IMR-90 (cell line): ENCODE data around the gene RPTOR. TPM values are rescaled to one million over a fixed set of nuclear protein-coding genes. Genes with fewer than 3 reads are reported as not detected.

Source experiments
- ATAC-seq: fragments of 200-7000 bp; cut with Tn5 transposase; 2 replicates; pipeline ENCODE4 v1.9.1; 2020; ENCODE audit warnings: low read depth, mild to moderate bottlenecking, moderate library complexity
- BruUV-seq: library from RNA; stranded (reverse); fragments of 400-500 nt; replicated peaks from 2 replicates; lab custom pipeline; 2021; lab: Mats Ljungman, UMichigan
- CTCF ChIA-PET: fragments of 300-600 bp; formaldehyde crosslinking; extraction: SDS; loops from one replicate; lab custom pipeline; 2021; ENCODE audit warnings: antibody characterized with exemption; lab: Yijun Ruan, JAX
- POLR2A ChIA-PET: fragments of 300-600 bp; sonication (Branson Sonifier 250); formaldehyde crosslinking; loops from one replicate; lab custom pipeline; 2022; ENCODE audit warnings: antibody characterized with exemption; ENCODE audit not compliant: unreplicated experiment; lab: Charles Lee
- DNase-seq: peaks from one replicate; pipeline ENCODE4 v3.0.0; 2013
- H2AFZ ChIP-seq: replicated peaks from 2 replicates; pipeline ENCODE3; 2013; ENCODE audit warnings: low read length, mild to moderate bottlenecking; ENCODE audit not compliant: poor library complexity
- H2AK5ac ChIP-seq: 2 replicates; pipeline ENCODE4 v1.6.1; 2013; ENCODE audit warnings: low read depth, low read length, inconsistent platforms
- H2AK9ac ChIP-seq: replicated peaks from 2 replicates; pipeline ENCODE3; 2013; ENCODE audit warnings: mild to moderate bottlenecking, low read depth, low read length, moderate library complexity; ENCODE audit not compliant: poor library complexity
- H2BK120ac ChIP-seq: 2 replicates; pipeline ENCODE4 v1.6.1; 2013; ENCODE audit warnings: low read depth, low read length, inconsistent platforms
- H2BK15ac ChIP-seq: 3 replicates; pipeline ENCODE4 v1.6.1; 2013; ENCODE audit warnings: low read depth, low read length, inconsistent platforms
- H2BK20ac ChIP-seq: 2 replicates; pipeline ENCODE4 v1.6.1; 2013; ENCODE audit warnings: low read depth, mild to moderate bottlenecking, inconsistent platforms, low read length, moderate library complexity
- H2BK5ac ChIP-seq: 2 replicates; pipeline ENCODE4 v1.6.1; 2013; ENCODE audit warnings: mild to moderate bottlenecking, low read depth, low read length, inconsistent platforms; ENCODE audit not compliant: poor library complexity, severe bottlenecking
- H3K14ac ChIP-seq: replicated peaks from 2 replicates; pipeline ENCODE4 v1.6.1; 2013; ENCODE audit warnings: low read depth, low read length, inconsistent platforms
- H3K18ac ChIP-seq: 2 replicates; pipeline ENCODE4 v1.6.1; 2013; ENCODE audit warnings: low read depth, low read length, control low read depth
- H3K23ac ChIP-seq: 2 replicates; pipeline ENCODE4 v1.6.1; 2013; ENCODE audit warnings: low read depth, low read length, inconsistent platforms
- H3K27ac ChIP-seq: 2 replicates; pipeline ENCODE4 v1.5.1; 2013; ENCODE audit warnings: mild to moderate bottlenecking, control low read depth, low read length; ENCODE audit not compliant: insufficient read depth
- H3K27me3 ChIP-seq: 2 replicates; pipeline ENCODE4 v1.6.1; 2013; ENCODE audit warnings: low read length; ENCODE audit not compliant: control insufficient read depth, insufficient read depth
- H3K36me3 ChIP-seq: 2 replicates; pipeline ENCODE4 v1.6.1; 2013; ENCODE audit warnings: low read length, mixed read lengths; ENCODE audit not compliant: control insufficient read depth, insufficient read depth
- H3K4ac ChIP-seq: 2 replicates; pipeline ENCODE4 v1.6.1; 2013; ENCODE audit warnings: low read depth, low read length, inconsistent platforms
- H3K4me1 ChIP-seq: 2 replicates; pipeline ENCODE4 v1.6.1; 2013; ENCODE audit warnings: low read length, mixed read lengths; ENCODE audit not compliant: control insufficient read depth, insufficient read depth
- H3K4me2 ChIP-seq: 2 replicates; pipeline ENCODE4 v1.6.1; 2013; ENCODE audit warnings: low read depth, mild to moderate bottlenecking, control low read depth, low read length, moderate library complexity
- H3K4me3 ChIP-seq: 2 replicates; pipeline ENCODE4 v1.5.1; 2013; ENCODE audit warnings: low read depth, mild to moderate bottlenecking, control low read depth, low read length, moderate library complexity; ENCODE audit not compliant: insufficient read depth
- H3K56ac ChIP-seq: 2 replicates; pipeline ENCODE4 v1.6.1; 2013; ENCODE audit warnings: low read length, inconsistent platforms; ENCODE audit not compliant: insufficient read depth; ENCODE audit errors: extremely low read depth
- H3K79me1 ChIP-seq, 2 experiments: 2 replicates each; pipeline ENCODE4 v1.6.1; 2013; ENCODE audit warnings: low read length in 2 of 2, inconsistent platforms in 1 of 2, low read depth in 1 of 2
- H3K9ac ChIP-seq: 2 replicates; pipeline ENCODE4 v1.6.1; 2013; ENCODE audit warnings: low read depth, low read length, control low read depth
- H3K9me1 ChIP-seq: 2 replicates; pipeline ENCODE4 v1.6.1; 2013; ENCODE audit warnings: low read length, inconsistent platforms; ENCODE audit not compliant: insufficient read depth
- H3K9me3 ChIP-seq: 2 replicates; pipeline ENCODE4 v1.6.1; 2013; ENCODE audit warnings: low read length; ENCODE audit not compliant: control insufficient read depth, insufficient read depth
- H4K20me1 ChIP-seq: 2 replicates; pipeline ENCODE4 v1.6.1; 2013; ENCODE audit warnings: low read length, inconsistent platforms; ENCODE audit not compliant: insufficient read depth
- H4K5ac ChIP-seq: 2 replicates; pipeline ENCODE4 v1.6.1; 2013; ENCODE audit warnings: mild to moderate bottlenecking, low read depth, low read length, control low read depth
- H4K8ac ChIP-seq, 2 experiments: 2 replicates each; pipeline ENCODE4 v1.6.1; 2013; ENCODE audit warnings: low read depth in 2 of 2, low read length in 2 of 2, control low read depth in 1 of 2, inconsistent platforms in 1 of 2
- H4K91ac ChIP-seq: 2 replicates; pipeline ENCODE4 v1.6.1; 2013; ENCODE audit warnings: low read depth, low read length, inconsistent platforms; ENCODE audit not compliant: insufficient read depth
- BHLHE40 ChIP-seq: fragments of 150-350 bp; IDR thresholded peaks from 2 replicates; pipeline ENCODE4 v1.6.1; 2016; ENCODE audit warnings: mild to moderate bottlenecking, low read depth, low read length
- CEBPB ChIP-seq: IDR thresholded peaks from 2 replicates; pipeline ENCODE4 v1.6.1; 2012; ENCODE audit warnings: low read depth, low read length, improper control_type of control experiment
- CHD1 ChIP-seq: IDR thresholded peaks from 2 replicates; pipeline ENCODE4 v1.6.1; 2012; ENCODE audit warnings: low read depth, low read length, improper control_type of control experiment
- FOS ChIP-seq: fragments of 150-350 bp; IDR thresholded peaks from 2 replicates; pipeline ENCODE4 v1.6.1; 2016; ENCODE audit warnings: low read depth, low read length
- MAFK ChIP-seq: IDR thresholded peaks from 2 replicates; pipeline ENCODE4 v1.6.1; 2012; ENCODE audit warnings: low read depth, low read length, improper control_type of control experiment
- MAZ ChIP-seq: IDR thresholded peaks from 2 replicates; pipeline ENCODE4 v1.6.1; 2012; ENCODE audit warnings: low read depth, mild to moderate bottlenecking, low read length, improper control_type of control experiment, moderate library complexity, borderline replicate concordance
- MXI1 ChIP-seq: IDR thresholded peaks from 2 replicates; pipeline ENCODE4 v1.6.1; 2012; ENCODE audit warnings: low read depth, mild to moderate bottlenecking, low read length, moderate library complexity, borderline replicate concordance
- NFE2L2 ChIP-seq: fragments of 150-350 bp; IDR thresholded peaks from 2 replicates; pipeline ENCODE4 v1.6.1; 2016; ENCODE audit warnings: low read depth, mild to moderate bottlenecking, low read length
- POLR2A ChIP-seq: IDR thresholded peaks from 2 replicates; pipeline ENCODE4 v1.6.1; 2012; ENCODE audit warnings: mild to moderate bottlenecking, low read depth, low read length
- RAD21 ChIP-seq: IDR thresholded peaks from 2 replicates; pipeline ENCODE4 v1.6.1; 2012; ENCODE audit warnings: low read length, improper control_type of control experiment
- RFX5 ChIP-seq: IDR thresholded peaks from 2 replicates; pipeline ENCODE4 v1.8.0; 2012; ENCODE audit warnings: low read depth, mild to moderate bottlenecking, low read length, moderate library complexity
- SMC3 ChIP-seq: fragments of 150-350 bp; IDR thresholded peaks from 2 replicates; pipeline ENCODE4 v1.6.1; 2016; ENCODE audit warnings: low read depth, mild to moderate bottlenecking, antibody characterized with exemption, low read length, moderate library complexity
- USF2 ChIP-seq: fragments of 150-350 bp; IDR thresholded peaks from 2 replicates; pipeline ENCODE4 v1.6.1; 2017; ENCODE audit warnings: mild to moderate bottlenecking, antibody characterized with exemption, low read length, low read depth
- WGBS, 2 experiments: methylation state at CpG; one replicate each; pipeline versions ENCODE4 v1.1.5 to v1.1.7; 2013; ENCODE audit warnings: missing lambda C conversion rate in 2 of 2; ENCODE audit not compliant: insufficient read length in 1 of 2; ENCODE audit errors: extremely low coverage in 2 of 2; 5-methylcytosine and 5-hydroxymethylcytosine counted together
- dilution Hi-C: fragments of 300-500 bp; cut with HindIII; formaldehyde crosslinking; loops from one replicate; pipeline ENCODE4 v1.14.3; 2018; ENCODE audit warnings: low sequenced_read_pairs; ENCODE audit not compliant: unreplicated experiment
- in situ Hi-C: fragments of 300-500 bp; cut with MboI; formaldehyde crosslinking; loops from 3 replicates; pipeline ENCODE4 v1.14.3; 2019; ENCODE audit warnings: low sequenced_read_pairs, inconsistent platforms, mixed read lengths
- intact Hi-C: fragments of 100-400 bp; cut with micrococcal nuclease; formaldehyde crosslinking; loops from 2 replicates; pipeline ENCODE4 v1.10.0; 2022
- polyA plus RNA-seq, 3 experiments: library from polyadenylated mRNA; depleted of rRNA; stranded (reverse); fragments of >200 nt; gene quantifications; 2 replicates each; pipeline ENCODE4 v1.2.3, GENCODE V29; 2012; ENCODE audit warnings: low replicate concordance in 1 of 3
- total RNA-seq: library from RNA; depleted of rRNA; stranded (reverse); fragments of >200 nt; gene quantifications from 2 replicates; pipeline ENCODE4 v1.2.3, GENCODE V29; 2012
- TF ChIP-seq, protein P1 (sequence below): conservative IDR thresholded peaks from 2 replicates; pipeline ENCODE4 v1.5.1; 2012; ENCODE audit warnings: mild to moderate bottlenecking, low read depth, low read length, improper control_type of control experiment
- TF ChIP-seq, protein P2 (sequence below): fragments of 150-350 bp; IDR thresholded peaks from 2 replicates; pipeline ENCODE4 v1.6.1; 2016; ENCODE audit warnings: low read depth, mild to moderate bottlenecking, low read length, moderate library complexity, borderline replicate concordance

The RPTOR gene
- total and polyA plus RNA-seq, 2 of the 4 experiments (the other 2 are of a cell fraction), result 10.8 to 14.7 TPM

DNA sequence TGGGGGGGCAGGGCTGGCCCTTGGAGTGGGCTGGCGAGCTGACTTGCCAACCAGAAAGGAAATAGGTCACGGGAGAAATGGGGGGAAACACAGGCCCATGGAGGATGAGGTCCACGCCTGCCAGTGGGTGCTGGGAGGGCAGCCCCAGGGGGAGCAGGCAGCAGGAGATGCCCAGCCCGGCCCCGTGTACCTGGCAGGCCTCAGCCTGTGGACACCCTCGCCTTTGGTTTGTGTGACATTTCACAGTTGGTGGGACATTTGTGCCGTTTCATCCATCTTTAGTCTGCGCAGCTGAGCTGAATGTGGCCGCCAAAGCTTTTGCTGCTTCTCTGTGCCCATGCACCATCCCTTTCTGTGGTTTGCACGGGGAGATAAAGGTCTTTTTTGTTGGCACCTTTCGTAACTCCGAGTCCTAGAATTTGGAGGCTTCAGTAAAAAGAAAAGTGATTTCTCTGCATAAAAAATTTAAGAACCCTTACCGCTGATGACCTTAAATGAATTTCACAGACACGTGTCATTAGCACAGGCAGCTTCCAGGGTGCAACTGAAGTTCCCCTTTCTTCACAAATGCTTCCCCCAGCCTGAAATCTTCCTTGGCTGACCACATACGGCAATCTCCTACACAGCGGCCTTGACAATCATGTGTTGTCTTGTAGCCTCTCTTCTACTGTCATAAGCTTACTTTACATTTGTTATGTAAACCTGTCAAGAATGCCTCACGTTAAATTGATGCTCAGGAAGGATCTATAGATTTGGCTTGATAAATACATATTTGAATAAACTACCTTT lies 193.6 kb downstream of the RPTOR start:
- H3K27me3 ChIP-seq, result no peaks in the 10 kb centered on the region
- ChIA-PET CTCF (no interaction called here), POLR2A (no interaction called here)
- no TSS peak for BruUV-seq
- no peaks in the 10 kb centered on the region for H4K20me1 ChIP-seq
- intact Hi-C loops (no loop called here), dilution Hi-C loops (no loop called here), in situ Hi-C loops (no loop called here)
- H3K4me3 ChIP-seq, result no peak overlapping the region
- H2BK120ac ChIP-seq, result no peak overlapping the region
- H2BK15ac ChIP-seq, result no peak overlapping the region
- 98% methylated on average over 8 of the region's 17 CpGs; no CpG with 5 or more reads in 1 of the 2 experiments for WGBS, 2 experiments
- no peak overlapping the region for H3K4me2 ChIP-seq
- H2AK5ac ChIP-seq, result no peak overlapping the region
- H3K4me1 ChIP-seq, result peaks cover 4% of the 10 kb centered on the region
- H2BK5ac ChIP-seq, result no peak overlapping the region
- H3K9ac ChIP-seq, result no peak overlapping the region
- no peak overlapping the region for H3K23ac ChIP-seq
- peaks cover 4% of the 10 kb centered on the region for H3K9me3 ChIP-seq
- ATAC-seq (no peak), DNase-seq (no peak)
- H3K14ac ChIP-seq, result no peak overlapping the region
- H3K9me1 ChIP-seq, result peaks cover 15% of the 10 kb centered on the region
- H4K8ac ChIP-seq, result no peak overlapping the region
- H4K91ac ChIP-seq, result no peak overlapping the region
- no peak overlapping the region for H2AFZ ChIP-seq
- H3K4ac ChIP-seq, result no peak overlapping the region; the same call in 1 of the 2 replicates
- H3K36me3 ChIP-seq, result peaks cover 5% of the 10 kb centered on the region
- no peak overlapping the region for H4K5ac ChIP-seq
- H3K18ac ChIP-seq, result no peak overlapping the region
- no peak overlapping the region for H3K56ac ChIP-seq
- peaks cover 12 to 25% of the 10 kb centered on the region in 2 experiments; a peak in 2 of 4 replicates for H3K79me1 ChIP-seq
- H3K27ac ChIP-seq, result no peak overlapping the region
- no peak overlapping the region for H2AK9ac ChIP-seq
- H2BK20ac ChIP-seq, result no peak overlapping the region
- TF ChIP-seq CHD1 (no peak), MAFK (no peak), MAZ (no peak), RFX5 (no peak), SMC3 (no peak), NFE2L2 (no peak), CEBPB (no peak), POLR2A (no peak), BHLHE40 (no peak), RAD21 (no peak), USF2 (no peak), FOS (no peak), MXI1 (no peak)
- TF ChIP-seq, protein P1, sequence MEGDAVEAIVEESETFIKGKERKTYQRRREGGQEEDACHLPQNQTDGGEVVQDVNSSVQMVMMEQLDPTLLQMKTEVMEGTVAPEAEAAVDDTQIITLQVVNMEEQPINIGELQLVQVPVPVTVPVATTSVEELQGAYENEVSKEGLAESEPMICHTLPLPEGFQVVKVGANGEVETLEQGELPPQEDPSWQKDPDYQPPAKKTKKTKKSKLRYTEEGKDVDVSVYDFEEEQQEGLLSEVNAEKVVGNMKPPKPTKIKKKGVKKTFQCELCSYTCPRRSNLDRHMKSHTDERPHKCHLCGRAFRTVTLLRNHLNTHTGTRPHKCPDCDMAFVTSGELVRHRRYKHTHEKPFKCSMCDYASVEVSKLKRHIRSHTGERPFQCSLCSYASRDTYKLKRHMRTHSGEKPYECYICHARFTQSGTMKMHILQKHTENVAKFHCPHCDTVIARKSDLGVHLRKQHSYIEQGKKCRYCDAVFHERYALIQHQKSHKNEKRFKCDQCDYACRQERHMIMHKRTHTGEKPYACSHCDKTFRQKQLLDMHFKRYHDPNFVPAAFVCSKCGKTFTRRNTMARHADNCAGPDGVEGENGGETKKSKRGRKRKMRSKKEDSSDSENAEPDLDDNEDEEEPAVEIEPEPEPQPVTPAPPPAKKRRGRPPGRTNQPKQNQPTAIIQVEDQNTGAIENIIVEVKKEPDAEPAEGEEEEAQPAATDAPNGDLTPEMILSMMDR, result no peak
- TF ChIP-seq, protein P2, sequence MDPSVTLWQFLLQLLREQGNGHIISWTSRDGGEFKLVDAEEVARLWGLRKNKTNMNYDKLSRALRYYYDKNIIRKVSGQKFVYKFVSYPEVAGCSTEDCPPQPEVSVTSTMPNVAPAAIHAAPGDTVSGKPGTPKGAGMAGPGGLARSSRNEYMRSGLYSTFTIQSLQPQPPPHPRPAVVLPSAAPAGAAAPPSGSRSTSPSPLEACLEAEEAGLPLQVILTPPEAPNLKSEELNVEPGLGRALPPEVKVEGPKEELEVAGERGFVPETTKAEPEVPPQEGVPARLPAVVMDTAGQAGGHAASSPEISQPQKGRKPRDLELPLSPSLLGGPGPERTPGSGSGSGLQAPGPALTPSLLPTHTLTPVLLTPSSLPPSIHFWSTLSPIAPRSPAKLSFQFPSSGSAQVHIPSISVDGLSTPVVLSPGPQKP, result no peak
